Measurements from ENCODE around the gene WAS.

DNA sequence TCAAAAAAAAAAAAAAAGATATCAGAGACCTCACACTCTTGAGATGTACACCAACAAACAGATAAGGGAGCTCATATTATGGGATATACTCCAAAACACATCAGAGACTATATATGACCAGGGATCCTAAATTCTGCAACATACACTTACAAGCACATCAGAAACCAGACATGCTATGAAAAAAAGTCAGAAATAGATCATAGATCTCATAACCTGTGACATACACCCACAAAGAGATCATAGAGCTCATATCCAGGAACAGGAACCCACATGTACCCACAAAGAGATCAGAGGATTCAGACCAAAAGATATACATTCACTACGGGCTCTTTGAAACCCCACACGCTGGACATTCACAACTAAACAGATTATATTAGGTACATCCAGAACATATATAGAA is 43.0 kb downstream of the WAS start:
- TF ChIP-seq, protein P1, sequence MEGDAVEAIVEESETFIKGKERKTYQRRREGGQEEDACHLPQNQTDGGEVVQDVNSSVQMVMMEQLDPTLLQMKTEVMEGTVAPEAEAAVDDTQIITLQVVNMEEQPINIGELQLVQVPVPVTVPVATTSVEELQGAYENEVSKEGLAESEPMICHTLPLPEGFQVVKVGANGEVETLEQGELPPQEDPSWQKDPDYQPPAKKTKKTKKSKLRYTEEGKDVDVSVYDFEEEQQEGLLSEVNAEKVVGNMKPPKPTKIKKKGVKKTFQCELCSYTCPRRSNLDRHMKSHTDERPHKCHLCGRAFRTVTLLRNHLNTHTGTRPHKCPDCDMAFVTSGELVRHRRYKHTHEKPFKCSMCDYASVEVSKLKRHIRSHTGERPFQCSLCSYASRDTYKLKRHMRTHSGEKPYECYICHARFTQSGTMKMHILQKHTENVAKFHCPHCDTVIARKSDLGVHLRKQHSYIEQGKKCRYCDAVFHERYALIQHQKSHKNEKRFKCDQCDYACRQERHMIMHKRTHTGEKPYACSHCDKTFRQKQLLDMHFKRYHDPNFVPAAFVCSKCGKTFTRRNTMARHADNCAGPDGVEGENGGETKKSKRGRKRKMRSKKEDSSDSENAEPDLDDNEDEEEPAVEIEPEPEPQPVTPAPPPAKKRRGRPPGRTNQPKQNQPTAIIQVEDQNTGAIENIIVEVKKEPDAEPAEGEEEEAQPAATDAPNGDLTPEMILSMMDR (IDR thresholded peaks at IDR 0.05) = no peak
- no peak for TF ChIP-seq POLR2A (IDR thresholded peaks at IDR 0.05)
